GM12878 (cell line): ENCODE data around the gene BBLN. TPM values are rescaled to one million over a fixed set of nuclear protein-coding genes. Genes with fewer than 3 reads are reported as not detected.

Source experiments
- ATAC-seq: fragments of 200-7000 bp; cut with Tn5 transposase; 3 replicates; pipeline ENCODE4 v1.9.1; 2020; ENCODE audit warnings: mild to moderate bottlenecking, moderate library complexity
- BruUV-seq: library from RNA; stranded (reverse); fragments of 400-500 nt; replicated peaks from 2 replicates; lab custom pipeline; 2021; lab: Mats Ljungman, UMichigan
- CTCF ChIA-PET: fragments of 300-600 bp; sonication (Branson Sonifier 250); formaldehyde crosslinking; extraction: SDS; loops from one replicate; lab custom pipeline; 2021; ENCODE audit warnings: inconsistent platforms; lab: Yijun Ruan, JAX
- POLR2A ChIA-PET: fragments of 350-600 bp; formaldehyde crosslinking; extraction: SDS; loops from one replicate; lab custom pipeline; 2021; ENCODE audit warnings: inconsistent platforms; lab: Charles Lee
- RAD21 ChIA-PET: fragments of 300-600 bp; sonication (Branson Sonifier 250); formaldehyde crosslinking; loops from one replicate; lab custom pipeline; 2023; ENCODE audit warnings: antibody characterized with exemption; ENCODE audit not compliant: unreplicated experiment; lab: Charles Lee
- SMC1A ChIA-PET: fragments of 300-600 bp; sonication (Branson Sonifier 250); formaldehyde crosslinking; loops from one replicate; lab custom pipeline; 2023; ENCODE audit not compliant: unreplicated experiment, uncharacterized antibody; lab: Charles Lee
- DNase-seq: peaks from one replicate; pipeline ENCODE4 v3.0.0-alpha.2; 2011; ENCODE audit warnings: low read depth, low spot score
- FAIRE-seq: peaks from 3 replicates; lab custom pipeline; 2011; peaks lifted over from hg19 to GRCh38; lab: Jason Lieb, UNC
- H2AFZ ChIP-seq: 2 replicates; pipeline ENCODE4 v1.6.0; 2011; ENCODE audit warnings: low read depth, low read length, control low read depth; ENCODE audit not compliant: control insufficient read depth
- H3K27ac ChIP-seq: 2 replicates; pipeline ENCODE4 v1.5.1; 2011; ENCODE audit warnings: control low read depth; ENCODE audit not compliant: control insufficient read depth, insufficient read depth
- H3K27me3 ChIP-seq, 2 experiments: replicated peaks in 1 of 2; 2 replicates each; pipeline versions ENCODE4 v1.6.0 to v1.6.1; 2011; ENCODE audit warnings: low read length in 1 of 2; ENCODE audit not compliant: control insufficient read depth in 2 of 2, insufficient read depth in 2 of 2
- H3K36me3 ChIP-seq, 2 experiments: 2 replicates each; pipeline ENCODE4 v1.5.1; 2011; ENCODE audit warnings: low read length in 1 of 2; ENCODE audit not compliant: control insufficient read depth in 2 of 2, insufficient read depth in 2 of 2
- H3K4me1 ChIP-seq: 2 replicates; pipeline ENCODE4 v1.6.1; 2011; ENCODE audit warnings: mild to moderate bottlenecking, low read length, moderate library complexity, mixed read lengths; ENCODE audit not compliant: control insufficient read depth, insufficient read depth
- H3K4me2 ChIP-seq: 2 replicates; pipeline ENCODE4 v1.6.0; 2011; ENCODE audit warnings: control low read depth; ENCODE audit not compliant: control insufficient read depth, insufficient read depth
- H3K4me3 ChIP-seq: fragments of 200-600 bp; sonication (generic); 2 replicates; pipeline ENCODE4 v1.5.1; 2016
- H3K79me2 ChIP-seq: 2 replicates; pipeline ENCODE4 v1.6.0; 2011; ENCODE audit warnings: low read length; ENCODE audit not compliant: control insufficient read depth, insufficient read depth
- H3K9ac ChIP-seq: 2 replicates; pipeline ENCODE4 v1.8.0; 2011; ENCODE audit warnings: low read length, control low read depth, mixed read lengths; ENCODE audit not compliant: control insufficient read depth, insufficient read depth
- H3K9me3 ChIP-seq: replicated peaks from 3 replicates; pipeline ENCODE4 v1.5.1; 2011; ENCODE audit warnings: mild to moderate bottlenecking, low read length; ENCODE audit not compliant: control insufficient read depth, insufficient read depth
- H4K20me1 ChIP-seq: 2 replicates; pipeline ENCODE4 v1.6.0; 2011; ENCODE audit not compliant: control insufficient read depth, insufficient read depth
- JUND ChIP-seq: IDR thresholded peaks from 2 replicates; pipeline ENCODE4 v1.6.1; 2012; ENCODE audit warnings: low read depth, mild to moderate bottlenecking, low read length, improper control_type of control experiment, moderate library complexity
- SIX5 ChIP-seq: IDR thresholded peaks from 2 replicates; pipeline ENCODE4 v1.6.1; 2011; ENCODE audit warnings: mild to moderate bottlenecking, low read depth, low read length, moderate library complexity; ENCODE audit not compliant: severe bottlenecking
- SUZ12 ChIP-seq: fragments of 200-600 bp; sonication (generic); IDR thresholded peaks from one replicate; pipeline ENCODE4 v1.6.1; 2018; ENCODE audit warnings: antibody characterized with exemption, mild to moderate bottlenecking; ENCODE audit not compliant: unreplicated experiment
- WGBS: methylation state at CpG from one replicate; pipeline ENCODE4 v1.1.6; 2016; ENCODE audit warnings: low lambda C conversion rate; ENCODE audit not compliant: insufficient replicate concordance, insufficient coverage; ENCODE audit errors: missing lambda C conversion rate; 5-methylcytosine and 5-hydroxymethylcytosine counted together
- in situ Hi-C: fragments of 300-500 bp; cut with MboI; formaldehyde crosslinking; loops from 9 replicates; pipeline ENCODE4 v1.14.3; 2018; ENCODE audit warnings: mixed read lengths
- intact Hi-C: fragments of 100-400 bp; cut with micrococcal nuclease; formaldehyde crosslinking; loops from one replicate; pipeline ENCODE4 v1.14.2; 2022; ENCODE audit not compliant: unreplicated experiment
- polyA plus RNA-seq, 11 experiments: library from polyadenylated mRNA; depleted of rRNA in 4 of 11; unstranded in 6 of 11; stranded (reverse) in 5 of 11; fragments of >200 nt; fragmentation: Nextera tagmentation in 4 of 11; fragmentation: Illumina TruSeq in 1 of 11; extraction: Ambion mirVana in 4 of 11; extraction: Trizol in 1 of 11; gene quantifications; 1 replicate in 1 of 11; 2 replicates in 10 of 11; pipeline versions ENCODE4 v1.2.1 to v1.2.3, GENCODE V29; 2011 to 2016; ENCODE audit warnings: inconsistent platforms in 2 of 11, missing spikeins in 2 of 11, low read depth in 1 of 11
- total RNA-seq, 4 experiments: library from RNA; depleted of rRNA in 3 of 4; stranded (reverse); fragments of >200 nt in 3 of 4; fragmentation: Illumina TruSeq in 1 of 4; extraction: Trizol in 1 of 4; gene quantifications; 2 replicates each; pipeline versions ENCODE4 v1.2.1 to v1.2.3, GENCODE V29; 2013 to 2021
- TF ChIP-seq, protein P1 (sequence below): fragments of 450-650 bp; IDR thresholded peaks from 2 replicates; pipeline ENCODE4 v1.6.1; 2017; ENCODE audit warnings: mild to moderate bottlenecking

BBLN gene
- total and polyA plus RNA-seq, 10 of the 15 experiments (the other 5 are each of a cell fraction or from before 2014, with no cell fraction given) = 3.8 to 194 (median 66.2) TPM

GRCh38 chr9:128151309-128152132 lies 8.5 kb upstream of the BBLN start (continued):
- TF ChIP-seq, protein P1, sequence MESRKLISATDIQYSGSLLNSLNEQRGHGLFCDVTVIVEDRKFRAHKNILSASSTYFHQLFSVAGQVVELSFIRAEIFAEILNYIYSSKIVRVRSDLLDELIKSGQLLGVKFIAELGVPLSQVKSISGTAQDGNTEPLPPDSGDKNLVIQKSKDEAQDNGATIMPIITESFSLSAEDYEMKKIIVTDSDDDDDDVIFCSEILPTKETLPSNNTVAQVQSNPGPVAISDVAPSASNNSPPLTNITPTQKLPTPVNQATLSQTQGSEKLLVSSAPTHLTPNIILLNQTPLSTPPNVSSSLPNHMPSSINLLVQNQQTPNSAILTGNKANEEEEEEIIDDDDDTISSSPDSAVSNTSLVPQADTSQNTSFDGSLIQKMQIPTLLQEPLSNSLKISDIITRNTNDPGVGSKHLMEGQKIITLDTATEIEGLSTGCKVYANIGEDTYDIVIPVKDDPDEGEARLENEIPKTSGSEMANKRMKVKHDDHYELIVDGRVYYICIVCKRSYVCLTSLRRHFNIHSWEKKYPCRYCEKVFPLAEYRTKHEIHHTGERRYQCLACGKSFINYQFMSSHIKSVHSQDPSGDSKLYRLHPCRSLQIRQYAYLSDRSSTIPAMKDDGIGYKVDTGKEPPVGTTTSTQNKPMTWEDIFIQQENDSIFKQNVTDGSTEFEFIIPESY = no peak
- TF ChIP-seq SUZ12 (no peak), SIX5 (no peak)
- TF ChIP-seq, all 136 proteins: peak for 0

DNA sequence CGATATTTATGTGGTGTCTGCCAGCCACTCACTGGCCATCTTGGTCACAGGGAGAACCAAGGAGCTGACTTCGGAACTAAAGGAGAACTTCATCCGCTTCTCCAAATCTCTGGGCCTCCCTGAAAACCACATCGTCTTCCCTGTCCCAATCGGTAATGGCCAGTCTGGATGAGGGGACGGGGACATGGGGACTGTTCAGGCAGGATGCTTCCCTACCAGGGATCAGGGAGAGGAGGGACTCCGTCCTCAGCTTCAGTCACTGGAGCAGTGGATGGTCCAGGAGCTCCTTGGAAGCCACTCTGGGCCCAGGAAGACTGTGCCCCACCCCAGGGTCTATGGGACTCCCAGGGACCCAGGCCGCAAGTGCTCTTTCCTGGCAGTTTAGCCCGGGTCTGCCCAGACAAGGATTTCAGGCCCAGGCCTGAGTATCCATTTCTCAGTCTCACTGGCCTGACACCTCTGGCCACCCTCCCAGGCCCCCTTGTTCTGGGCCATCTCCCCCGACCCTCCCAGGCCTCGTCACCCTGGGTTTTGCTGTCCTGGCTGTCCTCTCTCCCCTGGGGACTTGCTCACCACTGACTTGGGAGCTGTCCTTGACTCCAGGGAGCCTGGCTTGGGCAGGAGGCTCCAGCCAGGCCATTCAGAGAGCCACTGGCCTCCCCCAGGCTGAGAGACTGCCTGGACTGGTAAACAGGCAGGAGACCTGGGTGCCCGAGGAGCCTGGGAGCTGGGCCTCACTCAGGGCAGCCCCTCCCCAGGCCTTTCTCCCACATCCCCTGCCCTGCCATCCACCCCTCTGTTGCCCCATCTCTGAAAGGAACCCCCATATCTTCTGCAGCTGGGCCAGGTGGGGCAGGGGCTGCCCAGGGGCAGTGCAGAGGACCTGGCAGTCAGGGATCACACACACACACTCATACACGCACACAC lies 7.7 kb upstream of the BBLN start:
- Histone ChIP-seq H2AFZ (no peak overlapping the region), H4K20me1 (no peaks in the 10 kb centered on the region; the same call in 1 of the 2 replicates), H3K36me3 (no peaks in the 10 kb centered on the region), H3K27me3 (peaks cover 0 to 1% of the 10 kb centered on the region in 2 experiments; a peak in 2 of 4 replicates), H3K79me2 (no peaks in the 10 kb centered on the region), H3K4me1 (no peaks in the 10 kb centered on the region), H3K9me3 (no peaks in the 10 kb centered on the region), H3K9ac (no peak overlapping the region), H3K4me2 (no peak overlapping the region)
- ChIA-PET SMC1A (no interaction called here), POLR2A (no interaction called here), CTCF (no interaction called here)
- FAIRE-seq = no peak
- in situ Hi-C loops = no loop called here
- no peak for DNase-seq
- no TSS peak for BruUV-seq
- 48% methylated on average over 13 of the region's 13 CpGs for WGBS
- TF ChIP-seq JUND = no peak
- TF ChIP-seq, all 136 proteins: peak for 0
- intact Hi-C loops = no loop called here
- Histone ChIP-seq H3K4me3 (no peak overlapping the region), H3K27ac (no peak overlapping the region)
- RAD21 ChIA-PET = no interaction called here
- no peak for ATAC-seq
